MCF 10A (cell line): Measurements from ENCODE around the gene FOCAD. TPM values are rescaled to one million over a fixed set of nuclear protein-coding genes. Genes with fewer than 3 reads are reported as not detected.
A peak's percentile ranks its signal among the peaks of the same experiment; 100 is the strongest.

Experiments used
- BruUV-seq: library from RNA; stranded (reverse); fragments of 400-500 nt; replicated peaks from 2 replicates; lab custom pipeline; 2021; lab: Mats Ljungman, UMichigan
- CTCF ChIA-PET: fragments of 300-600 bp; sonication (Branson Sonifier 250); formaldehyde crosslinking; extraction: SDS; loops from one replicate; lab custom pipeline; 2021; ENCODE audit warnings: antibody characterized with exemption, inconsistent platforms; lab: Yijun Ruan, JAX
- POLR2A ChIA-PET: fragments of 300-600, 350-650 bp; sonication (Branson Sonifier 250); formaldehyde crosslinking; extraction: SDS; loops from one replicate; lab custom pipeline; 2020; ENCODE audit warnings: antibody characterized with exemption, inconsistent platforms; lab: Yijun Ruan, JAX
- DNase-seq: peaks from one replicate; pipeline ENCODE4 v3.0.0-alpha.2; 2018; ENCODE audit not compliant: unreplicated experiment
- H3K27ac Mint-ChIP-seq: one replicate; pipeline ENCODE4 v1.8.0; 2022; ENCODE audit warnings: mild to moderate bottlenecking, low read depth, mixed read lengths; ENCODE audit not compliant: unreplicated experiment
- H3K27me3 Mint-ChIP-seq: one replicate; pipeline ENCODE4 v1.8.0; 2022; ENCODE audit warnings: mixed read lengths; ENCODE audit not compliant: insufficient read depth, unreplicated experiment
- H3K36me3 Mint-ChIP-seq: one replicate; pipeline ENCODE4 v1.8.0; 2022; ENCODE audit warnings: mild to moderate bottlenecking, moderate library complexity, mixed read lengths; ENCODE audit not compliant: insufficient read depth, unreplicated experiment
- H3K4me1 Mint-ChIP-seq: one replicate; pipeline ENCODE4 v1.8.0; 2022; ENCODE audit warnings: mixed read lengths; ENCODE audit not compliant: insufficient read depth, unreplicated experiment
- H3K4me3 Mint-ChIP-seq: one replicate; pipeline ENCODE4 v1.8.0; 2022; ENCODE audit warnings: mild to moderate bottlenecking, moderate library complexity, mixed read lengths; ENCODE audit not compliant: unreplicated experiment
- H3K9me3 Mint-ChIP-seq: one replicate; pipeline ENCODE4 v1.8.0; 2022; ENCODE audit warnings: mixed read lengths; ENCODE audit not compliant: unreplicated experiment
- CTCF ChIP-seq: fragments of 200-600 bp; IDR thresholded peaks from one replicate; pipeline ENCODE4 v1.8.0; 2022; ENCODE audit warnings: antibody characterized with exemption, mild to moderate bottlenecking; ENCODE audit not compliant: unreplicated experiment
- intact Hi-C: fragments of 100-400 bp; cut with micrococcal nuclease; formaldehyde crosslinking; loops from 2 replicates; pipeline ENCODE4 v1.14.1; 2022
- total RNA-seq: library from RNA; stranded (reverse); gene quantifications from 2 replicates; pipeline ENCODE4 v1.2.3, GENCODE V29; 2022

Gene FOCAD
- total RNA-seq, 1 experiment from 2014 or later: 20.7 TPM

DNA sequence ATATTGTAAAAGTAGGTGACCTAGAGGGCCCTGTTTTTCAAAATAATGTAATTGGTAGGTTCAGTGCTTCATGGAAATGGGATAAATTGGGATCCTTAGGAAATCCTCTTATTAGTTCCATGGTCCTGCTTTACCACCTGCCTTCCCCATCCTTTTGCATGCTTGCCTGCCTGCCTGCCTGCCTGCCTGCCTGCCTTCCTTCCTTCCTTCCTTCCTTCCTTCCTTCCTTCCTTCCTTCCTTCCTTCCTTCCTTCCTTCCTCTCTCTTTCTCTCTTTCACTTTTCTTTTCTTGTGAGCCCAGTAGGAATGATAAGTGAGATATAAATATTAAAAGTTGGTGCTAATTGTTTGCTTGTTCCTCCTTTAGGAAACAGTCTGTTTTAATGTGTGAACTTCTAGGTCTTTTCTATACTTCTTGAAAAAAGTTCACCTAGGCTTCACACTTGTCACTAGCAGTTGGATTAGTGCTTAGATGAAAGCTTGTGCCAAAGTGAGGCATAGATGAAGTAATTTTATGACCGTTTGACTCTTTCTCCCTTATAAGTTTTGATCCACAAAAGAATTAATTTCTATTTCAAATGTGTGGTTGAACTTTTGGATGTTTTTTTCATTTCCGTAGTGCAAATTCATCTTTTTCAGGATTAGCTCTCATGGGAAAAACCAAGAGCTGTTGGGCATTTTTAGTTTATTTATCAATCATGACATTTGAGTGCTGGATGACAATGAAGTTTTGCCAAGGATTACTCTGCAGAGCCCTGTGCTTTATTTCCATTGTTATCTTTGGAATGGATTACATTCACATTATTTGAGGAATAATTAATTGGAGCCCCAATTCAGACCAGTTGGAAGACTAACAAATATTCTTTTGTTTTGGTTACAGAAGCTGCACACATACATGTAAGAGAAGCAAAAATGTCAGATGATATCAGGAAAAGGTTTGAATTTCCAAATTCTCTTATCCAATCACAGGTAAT lies 30.7 kb downstream of the FOCAD start:
- TF ChIP-seq CTCF: no peak
- ChIA-PET CTCF (interaction anchor here (1.1 kb wide), 2 partner anchors 10 to 89 kb away, joined by 3 to 5 read pairs; no protein-coding TSS in a partner anchor), POLR2A (no interaction called here)
- Mint-ChIP-seq H3K9me3 (no peaks in the 10 kb centered on the region), H3K27ac (no peak overlapping the region), H3K36me3 (peaks cover 12% of the 10 kb centered on the region), H3K4me1 (no peaks in the 10 kb centered on the region), H3K4me3 (no peak overlapping the region), H3K27me3 (no peaks in the 10 kb centered on the region)
- DNase-seq: no peak
- intact Hi-C loops: no loop called here
- BruUV-seq: no TSS peak

DNA sequence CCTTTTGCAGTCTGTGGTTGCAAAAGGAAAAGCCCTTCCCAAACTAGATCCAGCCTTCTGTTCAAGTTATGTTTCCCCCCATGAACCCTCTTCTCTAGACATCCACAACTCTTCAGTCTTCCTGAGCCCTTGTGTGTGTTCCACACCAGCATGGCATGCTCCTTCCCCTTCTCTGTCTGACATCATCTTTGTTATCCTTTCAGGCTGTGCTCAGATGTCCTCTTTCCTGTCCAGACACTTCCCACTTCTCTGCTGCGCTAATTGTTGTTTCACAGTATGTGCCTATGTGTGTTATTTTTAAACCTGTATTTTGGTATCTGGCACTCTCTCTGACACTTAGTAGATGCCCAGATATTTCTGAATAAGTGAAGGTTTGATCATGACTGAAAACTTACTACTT lies 38.2 kb downstream of the FOCAD start:
- Mint-ChIP-seq H3K27me3 (no peaks in the 10 kb centered on the region), H3K4me1 (peaks cover 7% of the 10 kb centered on the region), H3K27ac (no peak overlapping the region), H3K36me3 (peaks cover 16% of the 10 kb centered on the region), H3K4me3 (no peak overlapping the region), H3K9me3 (no peaks in the 10 kb centered on the region)
- TF ChIP-seq CTCF: no peak
- BruUV-seq: no TSS peak
- ChIA-PET POLR2A (no interaction called here), CTCF (no interaction called here)
- peak; percentile 3 for DNase-seq
- intact Hi-C loops: no loop called here

DNA sequence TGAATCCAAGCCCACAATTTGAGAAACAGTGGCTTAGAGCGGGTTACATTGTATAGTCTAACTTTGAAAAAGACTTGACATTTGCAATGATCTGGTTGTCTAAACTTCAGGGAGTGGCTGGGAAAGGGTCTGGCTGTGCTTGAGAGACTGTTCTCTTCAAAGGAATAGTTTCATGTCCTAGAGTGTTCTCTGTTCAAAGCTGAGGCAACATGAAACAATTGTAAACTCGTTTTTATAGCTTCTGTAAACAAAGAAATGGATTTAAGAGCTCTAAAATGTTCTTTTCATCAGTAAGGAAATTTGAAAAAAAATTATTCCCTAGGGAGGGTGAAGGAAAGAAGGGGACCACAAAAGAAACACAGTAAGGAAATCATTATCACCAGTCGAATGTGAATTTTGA lies 41.6 kb downstream of the FOCAD start:
- Mint-ChIP-seq H3K36me3 (peaks cover 25% of the 10 kb centered on the region), H3K4me3 (no peak overlapping the region), H3K9me3 (no peaks in the 10 kb centered on the region), H3K4me1 (peaks cover 14% of the 10 kb centered on the region), H3K27ac (no peak overlapping the region), H3K27me3 (no peaks in the 10 kb centered on the region)
- intact Hi-C loops: no loop called here
- no peak for TF ChIP-seq CTCF
- BruUV-seq: no TSS peak
- POLR2A ChIA-PET: no interaction called here
- CTCF ChIA-PET: interaction anchor here (2.0 kb wide), 1 partner anchor 101 kb away, joined by 5 read pairs; no protein-coding TSS in a partner anchor
- DNase-seq: no peak

DNA sequence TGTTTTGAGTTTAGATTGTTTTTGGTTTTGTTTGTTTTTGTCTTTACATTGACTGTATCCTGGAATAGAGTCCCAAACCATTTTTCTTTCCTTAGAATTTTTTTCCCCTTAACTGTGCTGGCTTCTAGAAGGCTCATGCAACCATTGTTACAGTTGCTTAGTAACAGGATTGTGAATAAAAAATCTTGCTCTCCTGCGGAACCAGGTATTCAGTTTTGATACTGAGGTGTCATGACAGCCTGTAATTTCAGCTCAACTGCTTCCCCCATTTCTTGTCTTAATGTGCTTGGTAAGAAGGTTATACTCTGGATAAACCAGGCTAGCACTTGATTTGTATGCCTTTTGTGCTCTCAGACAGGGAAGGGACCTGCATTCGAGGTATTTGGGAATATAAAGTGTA lies 42.1 kb downstream of the FOCAD start:
- TF ChIP-seq CTCF: no peak
- DNase-seq: no peak
- Mint-ChIP-seq H3K27me3 (no peaks in the 10 kb centered on the region), H3K4me1 (peaks cover 14% of the 10 kb centered on the region), H3K27ac (no peak overlapping the region), H3K36me3 (peaks cover 23% of the 10 kb centered on the region), H3K9me3 (no peaks in the 10 kb centered on the region), H3K4me3 (no peak overlapping the region)
- ChIA-PET POLR2A (no interaction called here), CTCF (interaction anchor here (2.0 kb wide), 1 partner anchor 101 kb away, joined by 5 read pairs; no protein-coding TSS in a partner anchor)
- intact Hi-C loops: no loop called here
- BruUV-seq: no TSS peak
